HuH-7.5 (cell line): Measurements from ENCODE around the gene TMEM167B.
A peak's percentile ranks its signal among the peaks of the same experiment; 100 is the strongest.

ENCODE experiments used
- DNase-seq: peaks from one replicate; pipeline ENCODE4 v3.0.0; 2011; ENCODE audit warnings: low spot score

TMEM167B gene

GRCh38 chr1:109083501-109083900, 7.1 kb upstream of the TMEM167B start:
- no peak for DNase-seq

GRCh38 chr1:109083923-109084322, 6.6 kb upstream of the TMEM167B start:
- no peak for DNase-seq

- DNase-seq: no peak
Observed at GRCh38 chr1:109084563-109085517, 5.7 kb upstream of the TMEM167B start.

GRCh38 chr1:109089242-109090015, 1.1 kb upstream of the TMEM167B start:
- DNase-seq: peak; percentile 81

- peak; percentile 60 for DNase-seq
Observed at GRCh38 chr1:109091078-109091838, 694 bp downstream of the TMEM167B start.

- no peak for DNase-seq
Observed at GRCh38 chr1:109091839-109092193, 1.3 kb downstream of the TMEM167B start.

GRCh38 chr1:109094377-109094803, 3.8 kb downstream of the TMEM167B start:
- DNase-seq: no peak

GRCh38 chr1:109094871-109095270, 4.3 kb downstream of the TMEM167B start:
- DNase-seq: no peak

GRCh38 chr1:109095631-109096030, 5.1 kb downstream of the TMEM167B start:
- DNase-seq: no peak

GRCh38 chr1:109096120-109096519, 5.6 kb downstream of the TMEM167B start:
- DNase-seq: no peak

- DNase-seq: peak; percentile 84
Observed at GRCh38 chr1:109099938-109100773, 9.6 kb downstream of the TMEM167B start.

- DNase-seq: no peak
Observed at GRCh38 chr1:109104364-109105151, 14.0 kb downstream of the TMEM167B start.

- DNase-seq: no peak
Observed at GRCh38 chr1:109105881-109106280, 15.3 kb downstream of the TMEM167B start.

GRCh38 chr1:109107785-109108184, 17.2 kb downstream of the TMEM167B start:
- DNase-seq: no peak

- DNase-seq: no peak
Observed at GRCh38 chr1:109109906-109110305, 19.3 kb downstream of the TMEM167B start.

GRCh38 chr1:109111386-109112055, 21.0 kb downstream of the TMEM167B start:
- no peak for DNase-seq

- no peak for DNase-seq
Observed at GRCh38 chr1:109112056-109112651, 21.6 kb downstream of the TMEM167B start.

GRCh38 chr1:109112652-109113285, 22.2 kb downstream of the TMEM167B start:
- DNase-seq: peak; percentile 90
